ENCODE data around the gene ALKBH4. TPM values are rescaled to one million over a fixed set of nuclear protein-coding genes. Genes with fewer than 3 reads are reported as not detected.

Gene ALKBH4
- total and polyA plus RNA-seq, 2 of the 4 experiments (the other 2 are of a cell fraction): 6.1 to 7.4 TPM

DNA sequence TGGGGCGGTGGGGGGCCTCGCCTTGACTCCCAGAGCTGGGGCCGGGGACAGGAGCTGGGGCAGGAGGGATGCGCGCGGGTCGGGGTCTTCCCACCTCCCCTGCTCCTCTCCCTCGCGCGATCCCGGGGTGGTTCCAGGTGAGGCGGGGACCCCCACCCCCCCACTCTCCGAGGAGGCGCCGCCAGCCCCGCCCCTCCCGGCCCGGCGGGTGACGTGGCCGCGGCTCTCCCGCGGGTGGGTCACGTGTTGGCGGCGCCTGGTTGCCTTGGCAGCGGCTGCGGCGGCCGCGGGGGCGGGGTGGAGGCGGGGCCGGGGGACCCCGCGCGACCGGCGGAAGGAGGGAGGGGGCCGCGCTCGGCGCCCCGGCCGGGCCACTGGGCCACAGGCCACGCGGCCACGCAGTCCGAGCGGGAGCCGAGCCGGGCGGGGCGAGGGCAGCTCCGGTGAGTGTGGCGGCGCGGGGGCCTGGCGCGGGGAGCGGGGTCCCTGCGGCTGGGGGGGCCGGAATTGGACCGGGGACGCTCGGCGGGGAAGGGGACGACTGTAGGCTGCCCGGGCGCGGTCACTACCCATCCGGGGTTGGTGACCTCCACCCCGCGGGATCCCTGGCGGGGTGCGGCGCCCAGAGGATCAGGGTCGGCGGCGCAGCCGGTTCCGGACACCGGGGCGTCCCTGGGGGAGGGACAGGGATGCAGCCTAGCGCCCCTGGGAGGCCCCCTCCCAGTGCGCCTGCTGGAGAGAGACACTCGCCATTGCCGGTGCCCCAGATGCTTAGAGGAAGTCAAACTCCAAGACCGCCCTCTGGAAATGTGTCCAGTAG lies 31.2 kb downstream of the ALKBH4 start, which contains the start of gene ORAI2 (continued):
- TF ChIP-seq, protein P1, sequence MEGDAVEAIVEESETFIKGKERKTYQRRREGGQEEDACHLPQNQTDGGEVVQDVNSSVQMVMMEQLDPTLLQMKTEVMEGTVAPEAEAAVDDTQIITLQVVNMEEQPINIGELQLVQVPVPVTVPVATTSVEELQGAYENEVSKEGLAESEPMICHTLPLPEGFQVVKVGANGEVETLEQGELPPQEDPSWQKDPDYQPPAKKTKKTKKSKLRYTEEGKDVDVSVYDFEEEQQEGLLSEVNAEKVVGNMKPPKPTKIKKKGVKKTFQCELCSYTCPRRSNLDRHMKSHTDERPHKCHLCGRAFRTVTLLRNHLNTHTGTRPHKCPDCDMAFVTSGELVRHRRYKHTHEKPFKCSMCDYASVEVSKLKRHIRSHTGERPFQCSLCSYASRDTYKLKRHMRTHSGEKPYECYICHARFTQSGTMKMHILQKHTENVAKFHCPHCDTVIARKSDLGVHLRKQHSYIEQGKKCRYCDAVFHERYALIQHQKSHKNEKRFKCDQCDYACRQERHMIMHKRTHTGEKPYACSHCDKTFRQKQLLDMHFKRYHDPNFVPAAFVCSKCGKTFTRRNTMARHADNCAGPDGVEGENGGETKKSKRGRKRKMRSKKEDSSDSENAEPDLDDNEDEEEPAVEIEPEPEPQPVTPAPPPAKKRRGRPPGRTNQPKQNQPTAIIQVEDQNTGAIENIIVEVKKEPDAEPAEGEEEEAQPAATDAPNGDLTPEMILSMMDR (conservative IDR thresholded peaks at IDR 0.05; ENCODE audit: low read depth, low read length): no peak
- no peak for TF ChIP-seq SMC3 (IDR thresholded peaks at IDR 0.05; ENCODE audit: low read depth, low read length)
